ENCODE data around the gene ATP2C2. TPM values are rescaled to one million over a fixed set of nuclear protein-coding genes. Genes with fewer than 3 reads are reported as not detected.

The ATP2C2 gene
- total and polyA plus RNA-seq, 2 of the 8 experiments (the other 6 are each of a cell fraction or from before 2014, with no cell fraction given): 1.2 to 2.8 TPM

- Histone ChIP-seq H3K56ac (replicated peaks; ENCODE audit: insufficient read length, low read depth, low read length) (no peak overlapping the region), H3K14ac (ENCODE audit: insufficient read length) (no peak overlapping the region), H2BK120ac (replicated peaks; ENCODE audit: low read depth, low read length) (no peak overlapping the region), H2AK5ac (ENCODE audit: low read depth, low read length) (no peak overlapping the region), H3K79me1 (ENCODE audit: low read depth, low read length) (no peaks in the 10 kb centered on the region; the same call in 1 of the 2 replicates), H3K27ac (ENCODE audit: low read depth, low read length) (no peak overlapping the region), H2BK20ac (ENCODE audit: low read length) (no peak overlapping the region), H3K23ac (ENCODE audit: insufficient read length) (no peak overlapping the region), H4K91ac (replicated peaks; ENCODE audit: insufficient read length, low read length) (no peak overlapping the region), H2AFZ (ENCODE audit: low read length) (no peak overlapping the region), H3K23me2 (ENCODE audit: low read depth, low read length) (no peaks in the 10 kb centered on the region; the same call in 1 of the 2 replicates), H3K27me3 (replicated peaks in 1 of 4; ENCODE audit: control insufficient read depth in 3 of 4, extremely low read depth in 1 of 4, insufficient read depth in 3 of 4, low read length in 3 of 4) (no peaks in the 10 kb centered on the region), H4K8ac (ENCODE audit: extremely low read depth, insufficient read depth, low read length) (no peak overlapping the region), H2BK12ac (ENCODE audit: low read depth, low read length) (no peak overlapping the region), H3K36me3 (ENCODE audit: control insufficient read depth in 2 of 4, insufficient read depth in 4 of 4, low read length in 3 of 4) (peaks cover 0 to 12% (median 3%) of the 10 kb centered on the region in 4 experiments; a peak in 2 of 8 replicates), H3K4me1 (replicated peaks in 1 of 4; ENCODE audit: control insufficient read depth in 3 of 4, insufficient read depth in 4 of 4, low read length in 3 of 4) (no peaks in the 10 kb centered on the region), H2BK15ac (ENCODE audit: low read length) (no peak overlapping the region), H3K9ac (replicated peaks in 1 of 4; ENCODE audit: extremely low read depth in 1 of 4, low read depth in 3 of 4, low read length in 3 of 4) (no peak overlapping the region), H3K4me2 (ENCODE audit: insufficient read depth in 1 of 2, low read depth in 2 of 2, low read length in 2 of 2) (no peak overlapping the region), H3K79me2 (ENCODE audit: control insufficient read depth in 1 of 2, insufficient read depth in 2 of 2, low read length in 2 of 2) (no peaks in the 10 kb centered on the region), H3K9me3 (ENCODE audit: insufficient read depth in 2 of 2, low read depth in 1 of 2, low read length in 1 of 2) (peaks cover 16 to 18% of the 10 kb centered on the region in 2 experiments), H4K20me1 (replicated peaks in 1 of 2; ENCODE audit: control insufficient read depth in 1 of 2, insufficient read depth in 2 of 2, low read length in 2 of 2) (no peaks in the 10 kb centered on the region), H4K5ac (ENCODE audit: insufficient read length, low read depth, low read length) (no peak overlapping the region), H3K18ac (ENCODE audit: extremely low read depth, low read length) (no peak overlapping the region), H3K4ac (replicated peaks; ENCODE audit: insufficient read length, low read depth, low read length) (no peak overlapping the region), H3K4me3 (ENCODE audit: extremely low read depth in 1 of 4, insufficient read depth in 2 of 4, low read depth in 3 of 4, low read length in 4 of 4) (no peak overlapping the region), H2BK5ac (ENCODE audit: low read depth, low read length) (no peak overlapping the region)
- POLR2A ChIA-PET (ENCODE audit: partially characterized antibody): no interaction called here
- no peak for FAIRE-seq
- CTCF ChIA-PET (ENCODE audit: partially characterized antibody): interaction anchor here (0.6 to 3.1 kb wide), 3 partner anchors 10 to 480 kb away, joined by 3 to 15 read pairs (median 4); no protein-coding TSS in a partner anchor
- no peak for DNase-seq (ENCODE audit: low read depth in 1 of 2, low spot score in 2 of 2)
- WGBS, 2 experiments (ENCODE audit: extremely low coverage in 1 of 2, insufficient coverage in 1 of 2, insufficient read length in 1 of 2, insufficient replicate concordance in 2 of 2, low coverage in 1 of 2, low lambda C conversion rate in 2 of 2, missing lambda C conversion rate in 1 of 2): 93% methylated on average over 7 of the region's 7 CpGs; no CpG with 5 or more reads in 1 of the 2 experiments
- TF ChIP-seq SRF (IDR thresholded peaks at IDR 0.05; ENCODE audit: low read depth, low read length): no peak
- TF ChIP-seq RXRA (IDR thresholded peaks at IDR 0.05; ENCODE audit: insufficient read depth, low read depth, low read length): no peak
- TF ChIP-seq RNF2 (IDR thresholded peaks at IDR 0.05; ENCODE audit: borderline replicate concordance, low read depth, low read length, missing control alignments, poor library complexity, severe bottlenecking): no peak
Measured at GRCh38 chr16:84471316-84471715, 103.0 kb downstream of the ATP2C2 start.

Measured in H1 (cell line).